ENCODE data around the gene SVIP. TPM values are rescaled to one million over a fixed set of nuclear protein-coding genes. Genes with fewer than 3 reads are reported as not detected.

SVIP gene
- total RNA-seq, 1 experiment from 2014 or later = 49.9 TPM

GRCh38 chr11:22869325-22869724 is 39.7 kb upstream of the SVIP start:
- DNase-seq = no peak
- H3K4me3 Mint-ChIP-seq (ENCODE audit: low read depth, unreplicated experiment) = no peak overlapping the region
- CTCF ChIA-PET = no interaction called here
- H3K4me1 Mint-ChIP-seq (ENCODE audit: low read depth, unreplicated experiment) = no peaks in the 10 kb centered on the region
- H3K9me3 Mint-ChIP-seq (ENCODE audit: low read depth, unreplicated experiment) = no peaks in the 10 kb centered on the region
- H3K36me3 Mint-ChIP-seq (ENCODE audit: insufficient read depth, unreplicated experiment) = no peaks in the 10 kb centered on the region
- no peak for TF ChIP-seq CTCF (IDR thresholded peaks at IDR 0.05; ENCODE audit: unreplicated experiment)
- intact Hi-C loops (cut with micrococcal nuclease; ENCODE audit: unreplicated experiment) = no loop called here
- no peak overlapping the region for H3K27ac Mint-ChIP-seq (ENCODE audit: unreplicated experiment)
- no TSS peak for BruUV-seq (replicated peaks)
- no peaks in the 10 kb centered on the region for H3K27me3 Mint-ChIP-seq (ENCODE audit: unreplicated experiment)

- intact Hi-C loops (cut with micrococcal nuclease; ENCODE audit: unreplicated experiment) = no loop called here
- TF ChIP-seq CTCF (IDR thresholded peaks at IDR 0.05; ENCODE audit: unreplicated experiment) = no peak
- no TSS peak for BruUV-seq (replicated peaks)
- Mint-ChIP-seq H3K4me3 (ENCODE audit: low read depth, unreplicated experiment) (no peak within 1 kb of the TSS), H3K9me3 (ENCODE audit: low read depth, unreplicated experiment) (peaks cover 3% of the 10 kb centered on the region), H3K4me1 (ENCODE audit: low read depth, unreplicated experiment) (no peaks in the 10 kb centered on the region), H3K27me3 (ENCODE audit: unreplicated experiment) (no peaks in the 10 kb centered on the region), H3K27ac (ENCODE audit: unreplicated experiment) (no peak within 1 kb of the TSS), H3K36me3 (ENCODE audit: insufficient read depth, unreplicated experiment) (no peaks in the 10 kb centered on the region)
- CTCF ChIA-PET = no interaction called here
- no peak for DNase-seq
Measured at GRCh38 chr11:22860241-22860640, 30.6 kb upstream of the SVIP start, which contains the start of gene CCDC179. Gene CCDC179 (minus strand): TSS chr11:22860474. CDS start chr11:22860421, 53 bp downstream.

- no TSS peak for BruUV-seq (replicated peaks)
- TF ChIP-seq CTCF (IDR thresholded peaks at IDR 0.05; ENCODE audit: unreplicated experiment) = no peak
- peaks cover 3% of the 10 kb centered on the region for H3K9me3 Mint-ChIP-seq (ENCODE audit: low read depth, unreplicated experiment)
- intact Hi-C loops (cut with micrococcal nuclease; ENCODE audit: unreplicated experiment) = no loop called here
- H3K4me1 Mint-ChIP-seq (ENCODE audit: low read depth, unreplicated experiment) = no peaks in the 10 kb centered on the region
- no peaks in the 10 kb centered on the region for H3K36me3 Mint-ChIP-seq (ENCODE audit: insufficient read depth, unreplicated experiment)
- H3K27ac Mint-ChIP-seq (ENCODE audit: unreplicated experiment) = no peak overlapping the region
- CTCF ChIA-PET = no interaction called here
- no peaks in the 10 kb centered on the region for H3K27me3 Mint-ChIP-seq (ENCODE audit: unreplicated experiment)
- no peak for DNase-seq
- no peak overlapping the region for H3K4me3 Mint-ChIP-seq (ENCODE audit: low read depth, unreplicated experiment)
Measured at GRCh38 chr11:22859756-22860155, 30.2 kb upstream of the SVIP start.

- no peak for DNase-seq
- Mint-ChIP-seq H3K4me3 (ENCODE audit: low read depth, unreplicated experiment) (no peak overlapping the region), H3K27ac (ENCODE audit: unreplicated experiment) (no peak overlapping the region), H3K36me3 (ENCODE audit: insufficient read depth, unreplicated experiment) (no peaks in the 10 kb centered on the region), H3K9me3 (ENCODE audit: low read depth, unreplicated experiment) (no peaks in the 10 kb centered on the region), H3K4me1 (ENCODE audit: low read depth, unreplicated experiment) (no peaks in the 10 kb centered on the region), H3K27me3 (ENCODE audit: unreplicated experiment) (no peaks in the 10 kb centered on the region)
- CTCF ChIA-PET = no interaction called here
- intact Hi-C loops (cut with micrococcal nuclease; ENCODE audit: unreplicated experiment) = no loop called here
- TF ChIP-seq CTCF (IDR thresholded peaks at IDR 0.05; ENCODE audit: unreplicated experiment) = no peak
- no TSS peak for BruUV-seq (replicated peaks)
Measured at GRCh38 chr11:22851477-22851876, 21.9 kb upstream of the SVIP start.

All from Calu3 (cell line).